HG03066 (cell line): ENCODE measurements around the gene C13orf46.
"Not testable (repeated sequence)": the region's sequence is repeated elsewhere in the genome, so short reads cannot be mapped to it uniquely, and the experiment has no call there.

Source experiments
- ATAC-seq: cut with Tn5 transposase; IDR thresholded peaks from one replicate; pipeline ENCODE4 v1.9.1; 2021; ENCODE audit warnings: low read depth; ENCODE audit not compliant: unreplicated experiment

Gene C13orf46

GRCh38 chr13:113973218-113974164, at the start of gene C13orf46:
TSS of gene C13orf46 (minus strand) at chr13:113974076. CDS start at chr13:113973997, 79 bp downstream.
- no peak for ATAC-seq

GRCh38 chr13:114022876-114023275, 49.0 kb upstream of the C13orf46 start:
- no peak for ATAC-seq

- ATAC-seq, result no peak
Observed at GRCh38 chr13:114022309-114022669, 48.4 kb upstream of the C13orf46 start.

GRCh38 chr13:114021464-114022308, 47.8 kb upstream of the C13orf46 start:
- no peak for ATAC-seq

GRCh38 chr13:114020750-114021463, 47.0 kb upstream of the C13orf46 start:
- no peak for ATAC-seq

GRCh38 chr13:114020134-114020533, 46.3 kb upstream of the C13orf46 start:
- ATAC-seq, result not testable (repeated sequence)

- no peak for ATAC-seq
Observed at GRCh38 chr13:114019367-114019766, 45.5 kb upstream of the C13orf46 start.

- no peak for ATAC-seq
Observed at GRCh38 chr13:114018461-114019055, 44.7 kb upstream of the C13orf46 start.

GRCh38 chr13:114017966-114018365, 44.1 kb upstream of the C13orf46 start:
- ATAC-seq, result no peak

GRCh38 chr13:114017028-114017630, 43.3 kb upstream of the C13orf46 start:
- no peak for ATAC-seq

- ATAC-seq, result no peak
Observed at GRCh38 chr13:114016321-114017027, 42.6 kb upstream of the C13orf46 start.

- no peak for ATAC-seq
Observed at GRCh38 chr13:114015969-114016295, 42.1 kb upstream of the C13orf46 start.

GRCh38 chr13:114015111-114015968, 41.5 kb upstream of the C13orf46 start:
- no peak for ATAC-seq

GRCh38 chr13:114013952-114014629, 40.2 kb upstream of the C13orf46 start:
- ATAC-seq, result no peak

GRCh38 chr13:114013336-114013735, 39.5 kb upstream of the C13orf46 start:
- no peak for ATAC-seq

- ATAC-seq, result no peak
Observed at GRCh38 chr13:114012921-114013320, 39.0 kb upstream of the C13orf46 start.

- no peak for ATAC-seq
Observed at GRCh38 chr13:114012141-114012540, 38.3 kb upstream of the C13orf46 start.

- no peak for ATAC-seq
Observed at GRCh38 chr13:114011226-114011625, 37.4 kb upstream of the C13orf46 start.
